Spleen (tissue), 11 donors: ENCODE results near the gene PRKCE. TPM values are rescaled to one million over a fixed set of nuclear protein-coding genes. Genes with fewer than 3 reads are reported as not detected.

Experiments used
- DNase-seq: peaks from one replicate; pipeline ENCODE4 v3.0.0-alpha.2; 2020
- H3K27ac ChIP-seq, 8 donors: fragments of 200-600 bp; sonication (generic) in 7 of 8; 1 replicate in 4 of 8; 2 replicates in 4 of 8; pipeline versions ENCODE4 v1.5.0 to v1.8.0; 2016 to 2021; ENCODE audit warnings: inconsistent platforms in 4 of 8, mild to moderate bottlenecking in 4 of 8, moderate library complexity in 1 of 8
- H3K27me3 ChIP-seq, 7 donors: fragments of 200-600 bp; sonication (generic) in 6 of 7; replicated peaks in 1 of 7; 1 replicate in 4 of 7; 2 replicates in 3 of 7; pipeline versions ENCODE4 v1.5.0 to v1.8.0; 2016 to 2021; ENCODE audit warnings: inconsistent platforms in 3 of 7, mild to moderate bottlenecking in 1 of 7
- H3K36me3 ChIP-seq, 6 donors: fragments of 200-600 bp; sonication (generic) in 5 of 6; 1 replicate in 4 of 6; 2 replicates in 2 of 6; pipeline versions ENCODE4 v1.5.0 to v1.8.0; 2016 to 2021; ENCODE audit warnings: inconsistent platforms in 2 of 6
- H3K4me1 ChIP-seq, 6 donors: fragments of 200-600 bp; sonication (generic) in 5 of 6; 1 replicate in 3 of 6; 2 replicates in 3 of 6; pipeline versions ENCODE4 v1.5.0 to v1.8.0; 2016 to 2021; ENCODE audit warnings: inconsistent platforms in 3 of 6
- H3K4me3 ChIP-seq, 8 donors: fragments of 200-600 bp; sonication (generic) in 7 of 8; 1 replicate in 4 of 8; 2 replicates in 4 of 8; pipeline versions ENCODE4 v1.5.0 to v1.8.0; 2016 to 2021; ENCODE audit warnings: inconsistent platforms in 4 of 8, mild to moderate bottlenecking in 4 of 8, moderate library complexity in 2 of 8
- H3K9me3 ChIP-seq, 8 donors: fragments of 200-600 bp; sonication (generic) in 7 of 8; 1 replicate in 4 of 8; 2 replicates in 4 of 8; pipeline versions ENCODE4 v1.5.0 to v1.8.0; 2016 to 2021; ENCODE audit warnings: inconsistent platforms in 4 of 8
- POLR2A ChIP-seq, 3 donors: fragments of 450-650 bp; IDR thresholded peaks; one replicate each; pipeline ENCODE4 v1.5.1; 2017; ENCODE audit warnings: antibody characterized with exemption in 3 of 3, mild to moderate bottlenecking in 1 of 3
- POLR2AphosphoS5 ChIP-seq, 3 donors: sonication (generic); formaldehyde crosslinking; IDR thresholded peaks; one replicate each; pipeline ENCODE4 v1.5.1; 2017; ENCODE audit warnings: antibody characterized with exemption in 3 of 3
- WGBS, 5 donors: extraction: QIAGEN DNeasy Blood & Tissue Kit in 3 of 5; methylation state at CpG; one replicate each; pipeline versions ENCODE4 v1.1.5 to v1.1.7; 2013 to 2018; 5-methylcytosine and 5-hydroxymethylcytosine counted together
- intact Hi-C: fragments of 100-400 bp; cut with DNase I; formaldehyde crosslinking; loops from one replicate; pipeline ENCODE4 v1.15.0; 2023; ENCODE audit warnings: low total_unique reads
- polyA plus RNA-seq, 3 donors: library from polyadenylated mRNA; stranded (reverse); fragments of 200-250 nt; gene quantifications; one replicate each; pipeline ENCODE4 v1.2.1, GENCODE V29; 2013
- total RNA-seq, 7 donors: library from RNA; depleted of rRNA in 3 of 7; stranded (reverse); fragments of >200 nt in 3 of 7; fragmentation: NEBNext Ultra II Directional in 4 of 7; extraction: Animal tissue kit (Norgen Biotek cat#: 25700) in 4 of 7; gene quantifications; one replicate each; pipeline versions ENCODE4 v1.1.0 to v1.2.1, GENCODE V29; 2016 to 2021
- TF ChIP-seq, protein P1 (sequence below), 11 experiments: fragments of 200-600 bp in 7 of 11; fragments of 450-650 bp in 4 of 11; sonication (generic) in 4 of 11; IDR thresholded peaks in 8 of 11; conservative IDR thresholded peaks in 3 of 11; 1 replicate in 7 of 11; 2 replicates in 4 of 11; pipeline versions ENCODE4 v1.4.0 to v1.8.0; 2016 to 2021; ENCODE audit warnings: antibody characterized with exemption in 11 of 11, inconsistent platforms in 4 of 11, mild to moderate bottlenecking in 1 of 11
- donor health status: healthy with polysubstance abuse.
- donor health status: DM: no; HTN: no; CAD: no; lungs with moderate emphysema.
- donor health status: DM: no; HTN: no; CAD: no.
- donor health status: Bipolar disorder and iron deficiency.
- donor health status: healthy.
- donor health status: DM: no; HTN: no; CAD: no.
- donor health status: DM: yes; HTN: yes; CAD: no.

Gene PRKCE
- total and polyA plus RNA-seq, 10 donors = 2.5 to 43.6 (median 18.8) TPM

GRCh38 chr2:45631319-45631718 lies 20.2 kb upstream of the PRKCE start:
- H3K4me3 ChIP-seq = no peak overlapping the region
- H3K9me3 ChIP-seq = no peaks in the 10 kb centered on the region
- H3K4me1 ChIP-seq = no peaks in the 10 kb centered on the region
- no peaks in the 10 kb centered on the region for H3K36me3 ChIP-seq
- WGBS, 5 donors = 86 to 99% (median 94%) methylated on average over 3 of the region's 3 CpGs
- TF ChIP-seq POLR2A (IDR thresholded peaks at IDR 0.05) (no peak), POLR2AphosphoS5 (IDR thresholded peaks at IDR 0.05) (no peak)
- TF ChIP-seq, protein P1, sequence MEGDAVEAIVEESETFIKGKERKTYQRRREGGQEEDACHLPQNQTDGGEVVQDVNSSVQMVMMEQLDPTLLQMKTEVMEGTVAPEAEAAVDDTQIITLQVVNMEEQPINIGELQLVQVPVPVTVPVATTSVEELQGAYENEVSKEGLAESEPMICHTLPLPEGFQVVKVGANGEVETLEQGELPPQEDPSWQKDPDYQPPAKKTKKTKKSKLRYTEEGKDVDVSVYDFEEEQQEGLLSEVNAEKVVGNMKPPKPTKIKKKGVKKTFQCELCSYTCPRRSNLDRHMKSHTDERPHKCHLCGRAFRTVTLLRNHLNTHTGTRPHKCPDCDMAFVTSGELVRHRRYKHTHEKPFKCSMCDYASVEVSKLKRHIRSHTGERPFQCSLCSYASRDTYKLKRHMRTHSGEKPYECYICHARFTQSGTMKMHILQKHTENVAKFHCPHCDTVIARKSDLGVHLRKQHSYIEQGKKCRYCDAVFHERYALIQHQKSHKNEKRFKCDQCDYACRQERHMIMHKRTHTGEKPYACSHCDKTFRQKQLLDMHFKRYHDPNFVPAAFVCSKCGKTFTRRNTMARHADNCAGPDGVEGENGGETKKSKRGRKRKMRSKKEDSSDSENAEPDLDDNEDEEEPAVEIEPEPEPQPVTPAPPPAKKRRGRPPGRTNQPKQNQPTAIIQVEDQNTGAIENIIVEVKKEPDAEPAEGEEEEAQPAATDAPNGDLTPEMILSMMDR (IDR thresholded peaks at IDR 0.05 in 8 of 11, conservative IDR thresholded peaks at IDR 0.05 in 3 of 11) = no peak
- DNase-seq = no peak
- intact Hi-C loops = no loop called here
- peaks cover 0 to 8% (median 0%) of the 10 kb centered on the region in 7 donors for H3K27me3 ChIP-seq
- no peak overlapping the region for H3K27ac ChIP-seq

DNA sequence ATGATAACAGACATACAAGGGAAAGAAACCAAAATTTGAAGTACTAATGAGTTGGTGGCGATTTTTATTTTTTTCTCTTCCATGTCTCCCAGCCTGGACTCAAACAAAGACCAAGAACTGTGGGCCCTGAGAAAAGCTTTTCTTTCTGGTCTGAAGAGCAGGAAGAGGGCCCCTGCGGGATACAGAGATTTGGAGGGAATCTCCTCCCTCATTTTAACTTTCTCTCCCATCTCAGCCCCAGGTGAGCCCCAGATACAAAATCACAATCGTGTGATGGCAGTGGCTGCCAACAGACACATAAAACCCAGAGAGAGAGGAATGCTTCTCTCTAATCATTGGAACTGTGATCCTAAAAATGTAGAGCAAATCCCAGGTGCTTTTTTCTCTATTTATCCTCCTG lies 19.5 kb upstream of the PRKCE start:
- no peaks in the 10 kb centered on the region for H3K9me3 ChIP-seq
- 74 to 92% (median 83%) methylated on average over 3 of the region's 3 CpGs for WGBS, 5 donors
- DNase-seq = no peak
- peaks cover 0 to 8% (median 0%) of the 10 kb centered on the region in 7 donors for H3K27me3 ChIP-seq
- H3K27ac ChIP-seq = no peak overlapping the region
- no peaks in the 10 kb centered on the region for H3K4me1 ChIP-seq
- TF ChIP-seq, protein P1 (IDR thresholded peaks at IDR 0.05 in 8 of 11, conservative IDR thresholded peaks at IDR 0.05 in 3 of 11) = no peak
- TF ChIP-seq POLR2AphosphoS5 (IDR thresholded peaks at IDR 0.05) = no peak
- no peak for TF ChIP-seq POLR2A (IDR thresholded peaks at IDR 0.05)
- no peak overlapping the region for H3K4me3 ChIP-seq
- intact Hi-C loops = no loop called here
- no peaks in the 10 kb centered on the region for H3K36me3 ChIP-seq

DNA sequence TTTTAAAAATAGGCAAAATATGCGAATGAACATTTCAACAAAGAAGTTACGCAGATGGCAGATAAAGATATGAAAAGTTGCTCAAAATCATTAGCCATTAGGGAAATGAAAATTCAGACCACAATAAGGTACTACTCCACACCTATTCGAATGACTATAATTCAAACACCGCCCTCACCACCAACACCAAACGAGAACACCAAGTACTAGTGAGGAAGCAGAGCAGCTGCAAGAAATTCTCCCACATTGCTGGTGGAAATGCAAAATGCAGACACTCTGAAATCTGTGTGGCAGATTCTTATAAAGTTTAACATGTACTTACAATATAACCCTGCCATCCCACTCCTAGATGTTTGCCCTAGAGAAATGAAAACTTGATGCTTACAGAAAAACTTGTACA lies 17.3 kb upstream of the PRKCE start:
- no peaks in the 10 kb centered on the region for H3K36me3 ChIP-seq
- no peak for DNase-seq
- TF ChIP-seq POLR2AphosphoS5 (IDR thresholded peaks at IDR 0.05) (no peak), POLR2A (IDR thresholded peaks at IDR 0.05) (no peak)
- TF ChIP-seq, protein P1 (IDR thresholded peaks at IDR 0.05 in 8 of 11, conservative IDR thresholded peaks at IDR 0.05 in 3 of 11) = no peak
- H3K27me3 ChIP-seq = peaks cover 0 to 16% (median 0%) of the 10 kb centered on the region in 7 donors
- 82 to 95% (median 88%) methylated on average over 5 of the region's 5 CpGs for WGBS, 5 donors
- H3K27ac ChIP-seq = no peak overlapping the region
- no peaks in the 10 kb centered on the region for H3K9me3 ChIP-seq
- H3K4me1 ChIP-seq = no peaks in the 10 kb centered on the region
- no peak overlapping the region for H3K4me3 ChIP-seq
- intact Hi-C loops = no loop called here

- intact Hi-C loops = no loop called here
Observed at GRCh38 chr2:45636008-45636407, 15.5 kb upstream of the PRKCE start.

More at GRCh38 chr2:45636008-45636407, 15.5 kb upstream of the PRKCE start:
- Histone ChIP-seq H3K4me3 (no peak overlapping the region), H3K9me3 (no peaks in the 10 kb centered on the region), H3K4me1 (no peaks in the 10 kb centered on the region), H3K36me3 (no peaks in the 10 kb centered on the region), H3K27ac (no peak overlapping the region), H3K27me3 (peaks cover 0 to 15% (median 0%) of the 10 kb centered on the region in 7 donors)
- TF ChIP-seq POLR2A (IDR thresholded peaks at IDR 0.05) = no peak
- TF ChIP-seq, protein P1 (IDR thresholded peaks at IDR 0.05 in 8 of 11, conservative IDR thresholded peaks at IDR 0.05 in 3 of 11) = no peak
- DNase-seq = no peak
- 88 to 95% (median 93%) methylated on average over 5 of the region's 5 CpGs for whole genome bisulfite sequencing, 5 donors
